ENCODE measurements around the gene PLEKHS1.
"Not testable (repeated sequence)": the region's sequence is repeated elsewhere in the genome, so short reads cannot be mapped to it uniquely, and the experiment has no call there.

Gene PLEKHS1

GRCh38 chr10:113740850-113741249 lies 10.6 kb upstream of the PLEKHS1 start:
- DNase-seq (ENCODE audit: low spot score) (no peak), FAIRE-seq (no peak)

- no peak for DNase-seq (ENCODE audit: low spot score)
- FAIRE-seq = no peak
These were observed 9.0 kb upstream of the PLEKHS1 start for GRCh38 chr10:113742466-113742865.

GRCh38 chr10:113743594-113743993 lies 7.9 kb upstream of the PLEKHS1 start:
- no peak for DNase-seq (ENCODE audit: low spot score)
- FAIRE-seq = no peak

GRCh38 chr10:113745374-113745773 lies 6.1 kb upstream of the PLEKHS1 start:
- DNase-seq (ENCODE audit: low spot score) (no peak), FAIRE-seq (no peak)

- FAIRE-seq (no peak), DNase-seq (ENCODE audit: low spot score) (peak; percentile 54)
These were observed 5.1 kb upstream of the PLEKHS1 start for GRCh38 chr10:113746217-113746957.

GRCh38 chr10:113752553-113752952 lies 1.1 kb downstream of the PLEKHS1 start:
- DNase-seq (ENCODE audit: low spot score) (no peak), FAIRE-seq (no peak)

GRCh38 chr10:113753020-113753692 lies 1.7 kb downstream of the PLEKHS1 start:
- no peak for FAIRE-seq
- DNase-seq (ENCODE audit: low spot score) = no peak

- FAIRE-seq (no peak), DNase-seq (ENCODE audit: low spot score) (no peak)
These were observed 2.6 kb downstream of the PLEKHS1 start for GRCh38 chr10:113754125-113754524.

GRCh38 chr10:113754768-113755167 lies 3.3 kb downstream of the PLEKHS1 start:
- FAIRE-seq = no peak
- DNase-seq (ENCODE audit: low spot score) = no peak

GRCh38 chr10:113756940-113757543 lies 5.6 kb downstream of the PLEKHS1 start:
- no peak for DNase-seq (ENCODE audit: low spot score)
- no peak for FAIRE-seq

- FAIRE-seq (no peak), DNase-seq (ENCODE audit: low spot score) (no peak)
These were observed 10.6 kb downstream of the PLEKHS1 start for GRCh38 chr10:113762083-113762482.

GRCh38 chr10:113764582-113764981 lies 13.1 kb downstream of the PLEKHS1 start:
- no peak for DNase-seq (ENCODE audit: low spot score)
- no peak for FAIRE-seq

GRCh38 chr10:113765910-113766309 lies 14.4 kb downstream of the PLEKHS1 start:
- no peak for FAIRE-seq
- DNase-seq (ENCODE audit: low spot score) = no peak

- DNase-seq (ENCODE audit: low spot score) (no peak), FAIRE-seq (no peak)
These were observed 15.7 kb downstream of the PLEKHS1 start for GRCh38 chr10:113767222-113767621.

- FAIRE-seq (no peak), DNase-seq (ENCODE audit: low spot score) (no peak)
These were observed 18.9 kb downstream of the PLEKHS1 start for GRCh38 chr10:113770346-113770745.

- FAIRE-seq; DNase-seq (ENCODE audit: low spot score): not testable (repeated sequence)
These were observed 19.6 kb downstream of the PLEKHS1 start for GRCh38 chr10:113771131-113771530.

GRCh38 chr10:113775686-113776294 lies 24.3 kb downstream of the PLEKHS1 start:
- no peak for FAIRE-seq
- no peak for DNase-seq (ENCODE audit: low spot score)

GRCh38 chr10:113776553-113776952 lies 25.1 kb downstream of the PLEKHS1 start:
- no peak for FAIRE-seq

GRCh38 chr10:113780681-113781250 lies 29.3 kb downstream of the PLEKHS1 start:
- DNase-seq (ENCODE audit: low spot score) = no peak
- FAIRE-seq = no peak

More at GRCh38 chr10:113776553-113776952, 25.1 kb downstream of the PLEKHS1 start:
- no peak for DNase-seq (ENCODE audit: low spot score)

- no peak for DNase-seq (ENCODE audit: low spot score)
- FAIRE-seq = no peak
These were observed 30.9 kb downstream of the PLEKHS1 start for GRCh38 chr10:113782367-113782766.

- DNase-seq (ENCODE audit: low spot score) = no peak
- no peak for FAIRE-seq
These were observed 31.7 kb downstream of the PLEKHS1 start for GRCh38 chr10:113782986-113783704.
